GM12865 (cell line): ENCODE data around the gene PPIE.
A peak's percentile ranks its signal among the peaks of the same experiment; 100 is the strongest.

ENCODE experiments used
- DNase-seq: peaks from one replicate; pipeline ENCODE4 v3.0.0; 2010; ENCODE audit warnings: low read depth
- H3K4me3 ChIP-seq: 2 replicates; pipeline ENCODE4 v1.5.1; 2011; ENCODE audit warnings: mild to moderate bottlenecking, low read depth, low read length, control low read depth
- CTCF ChIP-seq: IDR thresholded peaks from 2 replicates; pipeline ENCODE4 v1.5.1; 2011; ENCODE audit warnings: low read length, control low read depth, low read depth, inconsistent platforms; ENCODE audit not compliant: insufficient read depth; ENCODE audit errors: missing control alignments

PPIE gene

GRCh38 chr1:39720094-39720999 is 18.3 kb upstream of the PPIE start:
- DNase-seq, result peak; percentile 74
- peak; percentile 36 for TF ChIP-seq CTCF
- no peak overlapping the region for H3K4me3 ChIP-seq

- no peak for TF ChIP-seq CTCF
- DNase-seq, result no peak
- no peak overlapping the region for H3K4me3 ChIP-seq
Observed at GRCh38 chr1:39721664-39722063, 17.0 kb upstream of the PPIE start.

GRCh38 chr1:39722495-39722894 is 16.2 kb upstream of the PPIE start:
- no peak for TF ChIP-seq CTCF
- no peak for DNase-seq
- no peak overlapping the region for H3K4me3 ChIP-seq

GRCh38 chr1:39726600-39726999 is 12.1 kb upstream of the PPIE start:
- no peak for DNase-seq
- no peak for TF ChIP-seq CTCF
- H3K4me3 ChIP-seq, result no peak overlapping the region

GRCh38 chr1:39727221-39727931 is 11.3 kb upstream of the PPIE start:
- peak; percentile 68 for DNase-seq
- no peak for TF ChIP-seq CTCF
- peak overlapping the region; percentile 51 for H3K4me3 ChIP-seq

- TF ChIP-seq CTCF, result no peak
- peak; percentile 55 for DNase-seq
- peak overlapping the region; percentile 51 for H3K4me3 ChIP-seq
Observed at GRCh38 chr1:39727932-39728317, 10.8 kb upstream of the PPIE start.

GRCh38 chr1:39729030-39729429 is 9.7 kb upstream of the PPIE start:
- TF ChIP-seq CTCF, result no peak
- DNase-seq, result no peak
- H3K4me3 ChIP-seq, result no peak overlapping the region
